Measurements from ENCODE around the gene ZMIZ1. TPM values are rescaled to one million over a fixed set of nuclear protein-coding genes. Genes with fewer than 3 reads are reported as not detected.
"Not testable (repeated sequence)": the region's sequence is repeated elsewhere in the genome, so short reads cannot be mapped to it uniquely, and the experiment has no call there.

Gene ZMIZ1
- total RNA-seq, 1 experiment from 2014 or later: 13.9 TPM

- DNase-seq (ENCODE audit: low read depth): peak; percentile 64
These were observed 197.3 kb downstream of the ZMIZ1 start for GRCh38 chr10:79266084-79266483.

- DNase-seq (ENCODE audit: low read depth): peak; percentile 89
These were observed 198.0 kb downstream of the ZMIZ1 start for GRCh38 chr10:79266543-79267312.

- no peak for DNase-seq (ENCODE audit: low read depth)
These were observed 198.7 kb downstream of the ZMIZ1 start for GRCh38 chr10:79267499-79267898.

DNA sequence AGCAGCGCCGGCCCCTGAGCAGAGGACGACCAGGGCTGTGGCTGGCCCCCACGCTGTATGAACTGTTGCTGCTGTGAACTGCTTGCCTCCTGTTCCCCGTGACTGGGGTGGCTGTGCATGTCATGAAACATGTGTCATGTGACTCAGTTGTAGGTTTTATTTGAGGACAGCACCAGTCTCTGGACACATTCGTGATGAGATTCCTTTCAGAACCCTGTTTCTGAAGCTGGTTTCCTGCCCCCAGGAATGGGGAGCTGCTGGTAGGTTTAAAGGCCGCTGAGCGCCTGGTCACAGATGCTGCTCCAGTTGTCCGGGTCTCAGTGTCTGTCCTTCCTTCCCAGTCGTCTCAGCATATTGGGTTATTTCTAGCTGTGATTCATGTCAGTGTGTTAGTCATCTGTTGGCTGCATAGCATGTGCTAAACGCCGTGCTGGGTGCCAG is 199.4 kb downstream of the ZMIZ1 start:
- DNase-seq (ENCODE audit: low read depth): peak; percentile 33

GRCh38 chr10:79268742-79269141 is 200.0 kb downstream of the ZMIZ1 start:
- no peak for DNase-seq (ENCODE audit: low read depth)

DNA sequence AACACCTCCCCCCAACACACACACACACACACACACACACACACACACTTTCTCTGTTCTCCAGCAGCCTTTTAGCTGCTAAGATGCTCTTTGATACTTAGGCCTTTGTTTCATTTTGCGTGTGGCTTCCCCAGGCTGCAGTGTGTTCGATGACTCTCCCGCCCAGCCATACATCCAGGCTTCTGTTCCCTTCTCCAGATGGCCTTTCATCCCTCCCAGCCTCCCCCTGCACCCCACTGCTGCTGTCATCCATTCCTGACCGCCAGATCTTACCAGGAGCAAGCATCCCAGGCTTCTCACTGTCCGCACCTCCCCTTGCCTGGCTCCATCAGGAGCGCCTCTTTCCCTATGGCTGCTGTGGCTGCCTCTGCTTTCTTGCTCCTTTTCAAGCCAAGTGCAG is 200.7 kb downstream of the ZMIZ1 start:
- DNase-seq (ENCODE audit: low read depth): no peak

GRCh38 chr10:79269969-79270368 is 201.2 kb downstream of the ZMIZ1 start:
- DNase-seq (ENCODE audit: low read depth): no peak

- DNase-seq (ENCODE audit: low read depth): no peak
These were observed 201.9 kb downstream of the ZMIZ1 start for GRCh38 chr10:79270466-79271246.

DNA sequence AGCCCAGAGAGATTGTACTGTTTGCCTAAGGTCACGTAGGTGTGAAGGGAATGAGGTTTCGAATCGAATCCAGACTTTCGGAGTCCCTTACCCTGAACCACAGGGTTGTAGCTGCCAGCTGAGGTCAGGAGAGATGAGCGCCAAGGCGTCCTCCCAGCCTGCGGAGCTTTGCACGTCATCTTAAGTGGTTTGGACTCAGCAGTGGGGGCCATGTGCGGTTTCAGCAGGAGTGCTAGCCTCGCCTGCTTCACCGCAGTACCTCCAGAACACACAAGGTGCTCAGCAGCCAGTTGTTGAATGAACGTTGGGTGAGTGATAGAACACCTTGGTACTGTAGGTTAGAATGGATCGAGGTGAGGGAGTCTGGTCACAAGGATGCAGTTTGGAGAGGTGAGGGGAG is 203.6 kb downstream of the ZMIZ1 start:
- no peak for DNase-seq (ENCODE audit: low read depth)

- DNase-seq (ENCODE audit: low read depth): no peak
These were observed 204.8 kb downstream of the ZMIZ1 start for GRCh38 chr10:79273604-79274003.

DNA sequence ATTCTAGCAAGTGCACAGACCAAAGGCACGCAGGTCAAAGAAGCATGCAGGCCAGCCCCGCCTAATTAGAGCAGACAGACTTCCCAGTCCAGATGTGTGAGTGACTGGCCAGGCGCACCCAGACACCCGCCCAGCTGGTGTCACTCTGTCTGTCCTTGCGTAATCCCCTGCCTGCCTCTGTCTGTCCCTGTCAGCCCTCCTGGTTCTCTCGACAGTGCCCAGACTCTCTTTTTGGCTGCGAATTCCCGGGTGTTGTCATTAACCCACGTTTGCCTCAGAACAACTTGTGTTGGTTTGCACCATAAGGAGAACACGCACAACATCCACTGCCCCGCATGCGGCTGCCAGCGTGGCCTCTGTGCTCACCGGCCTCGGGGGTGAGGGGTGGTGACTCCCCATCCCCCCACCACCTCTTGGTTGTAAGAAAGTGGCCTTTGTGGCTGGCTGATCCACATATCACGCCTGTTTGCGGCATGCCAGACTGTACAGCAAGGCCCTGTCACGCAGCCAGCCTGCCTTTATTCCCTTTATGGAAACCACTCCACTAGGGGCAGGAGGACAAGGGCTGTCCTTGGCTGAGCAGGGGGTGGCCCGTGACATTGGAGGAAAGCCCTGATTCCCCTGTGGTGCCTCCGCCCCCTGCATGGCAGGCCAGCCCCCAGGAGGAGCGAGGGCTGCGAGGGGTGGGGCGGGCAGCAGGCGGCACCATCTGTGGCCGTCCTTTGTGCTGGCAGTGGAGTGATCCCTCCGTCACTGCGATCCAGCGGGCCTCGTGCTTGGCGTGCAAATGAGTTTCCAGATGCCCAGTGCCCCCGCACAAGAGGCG is 205.7 kb downstream of the ZMIZ1 start:
- no peak for DNase-seq (ENCODE audit: low read depth)

- no peak for DNase-seq (ENCODE audit: low read depth)
These were observed 206.3 kb downstream of the ZMIZ1 start for GRCh38 chr10:79275105-79275430.

DNA sequence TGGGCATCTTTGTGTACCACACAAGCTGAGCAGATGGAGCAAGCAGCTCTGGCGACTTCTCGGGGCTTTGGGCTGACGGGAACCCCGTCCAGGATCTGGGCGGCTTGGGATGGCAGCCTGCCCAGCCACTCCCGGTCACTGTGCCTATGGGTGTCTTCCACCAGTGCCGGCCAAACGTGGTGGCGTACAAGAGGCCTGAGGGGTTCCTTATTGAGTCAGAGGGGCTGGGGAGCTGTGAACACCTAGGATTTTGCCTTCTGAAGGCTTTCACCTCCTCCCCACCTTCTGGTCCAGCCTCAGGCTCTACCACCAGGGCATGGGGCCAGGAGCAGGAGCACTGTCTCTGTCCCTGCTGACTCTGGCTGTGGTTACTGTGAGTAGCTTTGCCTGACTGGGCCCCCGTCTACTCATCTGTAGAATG is 206.7 kb downstream of the ZMIZ1 start:
- DNase-seq (ENCODE audit: low read depth): no peak

DNA sequence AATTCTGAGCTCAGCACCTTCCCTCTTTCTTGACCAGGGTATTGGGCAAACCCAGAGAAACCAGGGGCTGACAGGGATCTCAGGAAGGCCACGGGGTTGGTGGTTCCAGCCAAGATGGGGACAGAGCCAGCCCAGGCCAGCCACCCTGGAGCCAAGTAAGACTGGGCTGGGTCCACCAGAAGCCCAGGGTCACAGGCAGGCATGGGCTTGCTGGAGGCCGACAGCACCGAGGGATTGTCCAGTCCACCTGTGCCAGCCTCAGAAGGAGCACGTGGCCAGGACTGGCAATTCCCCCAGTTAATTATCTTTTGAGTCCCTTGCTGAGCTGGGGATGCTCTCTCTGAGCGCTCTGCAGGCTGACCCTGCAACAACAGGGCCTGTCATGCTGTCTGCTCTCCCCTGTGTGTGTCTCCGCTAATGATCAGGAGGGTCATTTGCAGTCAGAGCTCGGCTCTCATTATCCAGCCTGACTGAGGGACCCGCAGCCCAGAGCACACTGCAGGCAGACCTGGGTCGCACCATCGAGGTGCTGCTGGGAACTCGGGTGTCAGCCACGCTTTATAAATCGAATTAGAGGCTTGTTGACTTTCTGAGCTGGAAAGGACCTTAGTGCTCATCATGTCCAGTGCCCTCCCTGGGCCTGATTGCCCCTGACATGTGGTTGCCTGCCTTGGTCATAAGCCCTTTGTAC is 209.0 kb downstream of the ZMIZ1 start:
- DNase-seq (ENCODE audit: low read depth): no peak

- not testable (repeated sequence) for DNase-seq (ENCODE audit: low read depth)
These were observed 210.3 kb downstream of the ZMIZ1 start for GRCh38 chr10:79279047-79279446.

DNA sequence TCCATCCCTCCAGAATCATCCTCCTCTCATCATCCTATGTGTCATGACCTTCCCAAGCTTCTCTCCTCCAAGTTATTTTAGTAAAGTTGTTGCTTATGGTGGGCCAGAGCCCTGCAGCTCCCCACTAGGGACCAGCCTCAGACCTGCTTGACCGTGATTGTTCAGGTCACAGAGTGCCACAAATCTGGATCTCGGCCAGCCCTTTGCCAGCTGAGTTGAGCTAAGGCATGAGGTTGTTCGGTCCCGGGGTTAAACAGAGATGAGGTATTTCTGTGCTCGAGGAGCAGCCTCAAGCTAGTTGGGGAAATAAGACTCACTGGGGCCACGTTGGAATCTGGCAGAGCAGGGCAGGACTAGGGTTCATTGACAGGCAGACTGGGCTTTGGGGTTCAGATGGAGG is 212.2 kb downstream of the ZMIZ1 start:
- no peak for DNase-seq (ENCODE audit: low read depth)

- no peak for DNase-seq (ENCODE audit: low read depth)
These were observed 213.6 kb downstream of the ZMIZ1 start for GRCh38 chr10:79282388-79282787.

GRCh38 chr10:79283616-79284015 is 214.8 kb downstream of the ZMIZ1 start:
- DNase-seq (ENCODE audit: low read depth): no peak

DNA sequence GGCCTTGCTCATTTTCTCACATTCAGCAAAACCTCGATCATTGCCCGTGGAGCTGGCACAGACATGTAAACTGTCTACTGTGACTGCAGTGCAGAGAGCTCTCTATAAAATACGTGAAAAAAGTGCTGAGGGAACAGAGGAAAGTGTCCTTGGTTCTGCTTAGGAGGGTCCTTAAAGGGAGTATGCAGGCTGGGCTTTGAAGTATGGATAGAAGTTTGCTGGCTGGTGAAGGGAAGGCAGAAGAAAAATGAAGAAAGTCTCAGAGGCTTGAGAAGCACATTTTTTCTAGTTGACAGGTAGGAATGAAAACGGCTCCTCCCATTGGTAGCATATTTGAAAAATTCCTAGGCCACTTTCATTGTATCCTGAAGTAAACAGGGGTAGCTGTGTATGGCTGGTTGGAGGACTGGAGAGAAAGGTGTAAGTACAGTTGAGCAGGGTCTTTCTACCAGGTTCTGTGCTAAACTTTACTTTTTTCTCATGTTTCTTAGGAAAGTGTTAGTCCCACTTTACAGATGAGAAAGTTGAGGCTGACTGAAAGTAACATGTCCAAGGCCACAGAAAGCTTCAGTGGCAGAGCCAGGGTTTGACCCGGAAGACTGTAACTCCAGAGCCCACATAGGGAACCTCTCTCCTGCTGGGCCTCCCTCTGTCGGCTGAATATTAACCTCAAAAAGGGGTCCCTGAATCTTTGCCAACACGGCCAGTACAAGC is 215.5 kb downstream of the ZMIZ1 start:
- DNase-seq (ENCODE audit: low read depth): no peak

- no peak for DNase-seq (ENCODE audit: low read depth)
These were observed 216.8 kb downstream of the ZMIZ1 start for GRCh38 chr10:79285315-79286197.
